ENCODE data around the gene GDF10.

The GDF10 gene

GRCh38 chr10:47333532-47333931, 33.5 kb downstream of the GDF10 start:
- DNase-seq (ENCODE audit: low spot score) = no peak

DNA sequence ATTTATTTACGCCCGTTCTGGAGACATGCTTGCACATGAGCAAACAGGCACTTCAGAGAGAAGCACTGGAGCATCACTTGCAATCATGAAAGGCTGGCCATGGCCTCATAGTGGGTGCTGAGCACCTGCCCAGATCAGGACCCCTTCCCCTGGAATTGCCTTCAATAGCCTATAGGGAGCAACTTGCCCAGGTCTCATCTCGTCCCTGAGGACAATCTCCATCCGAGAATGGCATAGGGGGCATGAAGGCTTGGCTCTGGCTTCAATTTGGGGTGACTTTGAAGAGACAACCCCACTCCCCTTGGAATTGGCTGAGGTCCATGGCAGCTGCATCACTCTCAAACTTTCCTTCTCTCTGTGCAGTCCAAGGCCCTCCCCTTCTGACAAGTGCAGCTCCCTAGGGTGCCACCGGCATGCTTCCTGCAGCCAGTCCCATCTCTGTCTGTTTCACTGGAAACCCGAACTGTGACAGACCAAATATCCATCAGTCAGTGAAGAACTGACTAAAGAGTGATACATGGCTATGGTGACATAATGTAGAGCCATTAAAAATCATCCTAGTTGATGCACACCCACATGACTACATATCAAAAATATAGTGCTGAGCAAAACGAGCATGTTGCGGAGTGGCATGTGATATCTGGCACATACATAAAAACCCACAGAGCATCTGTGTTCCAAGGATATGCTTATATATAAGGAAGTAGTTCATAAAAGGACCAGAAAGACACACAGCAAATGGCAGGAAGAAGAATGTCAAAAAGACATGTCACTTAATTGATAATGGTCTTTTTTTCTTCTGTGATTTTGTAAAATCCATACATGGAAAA, 34.7 kb downstream of the GDF10 start:
- no peak for DNase-seq (ENCODE audit: low spot score)

DNA sequence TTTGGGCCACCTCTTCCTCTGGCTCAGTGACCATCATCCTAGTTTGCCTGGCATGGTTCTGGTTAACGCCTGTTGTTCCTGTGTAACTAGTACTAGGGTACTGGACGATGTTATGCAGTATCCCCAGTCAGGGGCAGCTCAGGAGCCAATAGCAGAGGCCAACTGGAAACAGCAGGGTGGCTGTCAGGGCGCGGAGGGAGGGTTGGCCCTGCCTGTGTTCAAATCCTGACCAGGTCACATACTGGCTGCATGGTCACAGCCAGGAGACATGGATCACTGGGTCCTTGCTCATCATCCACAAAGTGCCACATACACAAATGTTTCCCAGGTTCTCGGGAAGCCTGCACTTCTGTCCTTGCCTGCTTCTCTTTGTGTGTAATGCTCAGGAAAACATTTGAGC, 35.9 kb downstream of the GDF10 start:
- no peak for DNase-seq (ENCODE audit: low spot score)

DNA sequence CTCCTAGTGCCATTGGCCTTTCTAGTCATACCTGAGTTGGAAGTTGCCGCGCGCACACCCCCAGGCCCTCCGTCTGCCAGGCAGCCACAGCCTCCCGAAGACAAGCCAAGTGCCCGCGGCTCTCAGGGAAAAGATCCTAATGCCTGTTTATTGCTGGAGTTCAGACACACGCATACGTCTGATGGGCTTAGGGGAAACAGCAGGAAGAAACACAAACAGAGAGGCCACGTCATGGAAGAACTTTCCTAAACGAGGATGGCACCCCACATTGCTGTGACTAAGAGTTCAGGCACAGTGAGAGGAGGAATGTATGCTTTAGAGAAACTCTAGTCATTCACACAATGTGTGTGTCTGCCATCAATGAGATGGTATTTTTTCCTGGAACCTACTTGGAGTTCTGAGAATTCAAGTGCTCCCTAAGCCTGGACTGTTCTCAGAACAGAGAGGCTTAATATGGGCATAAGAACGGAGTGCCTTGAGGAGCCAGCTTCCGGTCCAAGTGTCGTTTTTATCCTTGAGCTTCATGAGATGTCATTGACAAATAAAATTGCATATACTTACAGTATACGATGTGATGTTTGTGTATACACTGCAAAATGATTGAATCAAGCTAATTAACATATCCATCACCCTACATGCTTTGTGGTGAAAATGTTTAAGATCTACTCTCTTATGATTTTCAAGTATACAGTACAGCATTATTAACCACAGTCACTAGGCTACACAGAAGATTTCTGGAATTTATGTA, 36.6 kb downstream of the GDF10 start:
- no peak for DNase-seq (ENCODE audit: low spot score)

DNA sequence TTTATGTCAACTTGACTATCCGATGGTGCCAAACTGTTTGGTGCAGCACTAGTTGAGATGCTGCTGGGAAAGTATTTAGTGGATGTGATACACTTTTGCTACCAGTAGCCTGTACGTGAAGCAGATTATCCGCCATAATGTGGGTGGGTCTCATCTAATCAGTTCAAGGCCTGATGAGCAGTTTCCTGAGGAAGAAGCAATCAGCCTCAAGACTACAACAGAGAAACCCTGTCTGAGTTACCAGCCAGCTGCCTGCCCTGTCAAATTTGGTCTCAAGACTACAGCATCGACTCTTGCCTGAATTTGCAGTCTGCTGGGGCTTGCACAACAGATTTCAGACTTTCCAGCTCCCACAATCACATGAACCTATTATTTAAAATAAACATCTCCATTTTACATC, 37.3 kb downstream of the GDF10 start:
- DNase-seq (ENCODE audit: low spot score) = no peak

DNA sequence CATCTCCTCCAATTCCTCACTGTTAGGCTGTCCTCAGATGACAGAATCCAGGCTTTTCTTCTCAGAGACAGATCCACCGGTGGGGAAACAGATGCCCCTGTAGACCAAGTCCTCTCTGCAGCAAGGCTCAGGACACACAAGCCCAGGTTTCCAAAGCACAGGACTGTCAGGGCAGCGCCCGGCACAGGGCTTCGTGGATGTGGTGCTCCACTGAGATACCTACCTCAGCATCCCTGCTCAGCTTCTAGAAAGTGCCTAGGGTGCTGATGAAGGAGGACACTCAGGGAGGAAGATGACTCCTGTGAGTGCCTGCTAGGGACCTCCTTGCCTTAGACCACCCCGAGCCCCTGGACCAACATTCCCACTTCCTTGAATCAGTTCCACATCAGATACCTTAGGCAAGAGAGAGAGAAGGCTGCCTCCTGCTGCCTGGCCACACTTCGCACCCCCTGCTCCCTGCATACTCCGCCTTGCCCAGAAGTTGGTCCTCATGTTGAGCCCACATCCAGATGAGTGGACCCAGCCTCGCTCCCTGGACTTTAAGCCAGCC, 39.3 kb downstream of the GDF10 start:
- DNase-seq (ENCODE audit: low spot score) = no peak

- no peak for DNase-seq (ENCODE audit: low spot score)
These were observed 40.0 kb downstream of the GDF10 start for GRCh38 chr10:47339759-47340607.

DNA sequence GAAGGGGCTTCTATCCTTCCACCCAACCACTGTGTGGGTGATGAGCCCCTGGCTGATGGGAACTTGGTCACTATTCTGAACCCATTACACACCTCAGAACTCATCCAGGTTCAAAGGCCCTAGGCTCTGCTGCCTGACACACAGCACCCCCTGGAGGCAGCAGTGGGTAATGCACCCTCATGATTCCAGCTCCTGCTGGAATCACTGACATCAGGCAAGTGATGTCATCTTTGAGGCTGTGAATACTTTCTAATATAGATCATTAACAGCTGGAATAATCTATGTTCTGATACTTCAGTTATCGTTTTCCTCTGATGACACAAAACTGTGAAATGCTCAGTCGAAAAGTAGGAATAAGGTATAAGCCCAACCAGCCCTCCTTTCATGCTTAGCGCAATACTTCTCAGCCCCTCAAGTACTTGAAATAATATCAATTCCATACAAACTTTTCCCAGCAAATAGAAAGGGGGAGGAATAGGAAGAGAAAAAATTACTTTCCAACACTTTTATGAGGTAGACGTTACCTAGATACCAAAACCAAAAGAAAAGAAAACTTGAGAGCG, 40.7 kb downstream of the GDF10 start:
- DNase-seq (ENCODE audit: low spot score) = peak; percentile 84

GRCh38 chr10:47344996-47345870, 45.2 kb downstream of the GDF10 start:
- no peak for DNase-seq (ENCODE audit: low spot score)

GRCh38 chr10:47346581-47347302, 46.7 kb downstream of the GDF10 start:
- no peak for DNase-seq (ENCODE audit: low spot score)

GRCh38 chr10:47347303-47347675, 47.3 kb downstream of the GDF10 start:
- no peak for DNase-seq (ENCODE audit: low spot score)

DNA sequence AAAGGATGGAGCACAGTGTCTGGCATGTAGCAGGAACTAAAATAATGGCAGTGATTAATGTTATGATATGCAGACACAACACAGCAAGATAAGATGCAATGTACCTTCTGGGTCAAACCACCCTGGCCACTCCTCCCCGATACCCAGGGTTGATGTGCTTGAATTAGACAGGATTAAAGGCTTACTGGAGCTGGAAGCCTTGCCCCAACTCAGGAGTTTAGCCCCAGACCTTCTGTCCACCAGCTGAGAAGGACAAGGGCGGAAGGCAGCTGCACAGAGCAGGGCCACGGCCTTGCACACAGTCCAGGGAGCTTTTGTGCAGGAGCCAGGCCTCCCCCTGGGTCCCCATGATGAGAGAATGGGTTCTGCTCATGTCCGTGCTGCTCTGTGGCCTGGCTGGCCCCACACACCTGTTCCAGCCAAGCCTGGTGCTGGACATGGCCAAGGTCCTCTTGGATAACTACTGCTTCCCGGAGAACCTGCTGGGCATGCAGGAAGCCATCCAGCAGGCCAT, 48.2 kb downstream of the GDF10 start, which contains the start of gene RBP3:
TSS of gene RBP3 (plus strand) at position 226 of the 514 bp plus-strand sequence. CDS start at position 348, 122 bp downstream.
- DNase-seq (ENCODE audit: low spot score) = no peak

GRCh38 chr10:47348661-47349470, 48.9 kb downstream of the GDF10 start:
- no peak for DNase-seq (ENCODE audit: low spot score)

- no peak for DNase-seq (ENCODE audit: low spot score)
These were observed 49.5 kb downstream of the GDF10 start for GRCh38 chr10:47349516-47349915.

DNA sequence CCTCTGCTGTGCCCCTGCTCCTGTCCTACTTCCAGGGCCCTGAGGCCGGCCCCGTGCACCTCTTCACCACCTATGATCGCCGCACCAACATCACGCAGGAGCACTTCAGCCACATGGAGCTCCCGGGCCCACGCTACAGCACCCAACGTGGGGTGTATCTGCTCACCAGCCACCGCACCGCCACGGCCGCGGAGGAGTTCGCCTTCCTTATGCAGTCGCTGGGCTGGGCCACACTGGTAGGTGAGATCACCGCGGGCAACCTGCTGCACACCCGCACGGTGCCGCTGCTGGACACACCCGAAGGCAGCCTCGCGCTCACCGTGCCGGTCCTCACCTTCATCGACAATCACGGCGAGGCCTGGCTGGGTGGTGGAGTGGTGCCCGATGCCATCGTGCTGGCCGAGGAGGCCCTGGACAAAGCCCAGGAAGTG, 50.0 kb downstream of the GDF10 start:
- no peak for DNase-seq (ENCODE audit: low spot score)

GRCh38 chr10:47350671-47351640, 51.0 kb downstream of the GDF10 start:
- DNase-seq (ENCODE audit: low spot score) = no peak

- no peak for DNase-seq (ENCODE audit: low spot score)
These were observed 52.2 kb downstream of the GDF10 start for GRCh38 chr10:47351899-47352815.
